Measurements from ENCODE around the gene SHPK. TPM values are rescaled to one million over a fixed set of nuclear protein-coding genes. Genes with fewer than 3 reads are reported as not detected.
"Not testable (repeated sequence)": the region's sequence is repeated elsewhere in the genome, so short reads cannot be mapped to it uniquely, and the experiment has no call there.

The SHPK gene
- total RNA-seq, 1 donor from 2014 or later: 6.8 TPM

DNA sequence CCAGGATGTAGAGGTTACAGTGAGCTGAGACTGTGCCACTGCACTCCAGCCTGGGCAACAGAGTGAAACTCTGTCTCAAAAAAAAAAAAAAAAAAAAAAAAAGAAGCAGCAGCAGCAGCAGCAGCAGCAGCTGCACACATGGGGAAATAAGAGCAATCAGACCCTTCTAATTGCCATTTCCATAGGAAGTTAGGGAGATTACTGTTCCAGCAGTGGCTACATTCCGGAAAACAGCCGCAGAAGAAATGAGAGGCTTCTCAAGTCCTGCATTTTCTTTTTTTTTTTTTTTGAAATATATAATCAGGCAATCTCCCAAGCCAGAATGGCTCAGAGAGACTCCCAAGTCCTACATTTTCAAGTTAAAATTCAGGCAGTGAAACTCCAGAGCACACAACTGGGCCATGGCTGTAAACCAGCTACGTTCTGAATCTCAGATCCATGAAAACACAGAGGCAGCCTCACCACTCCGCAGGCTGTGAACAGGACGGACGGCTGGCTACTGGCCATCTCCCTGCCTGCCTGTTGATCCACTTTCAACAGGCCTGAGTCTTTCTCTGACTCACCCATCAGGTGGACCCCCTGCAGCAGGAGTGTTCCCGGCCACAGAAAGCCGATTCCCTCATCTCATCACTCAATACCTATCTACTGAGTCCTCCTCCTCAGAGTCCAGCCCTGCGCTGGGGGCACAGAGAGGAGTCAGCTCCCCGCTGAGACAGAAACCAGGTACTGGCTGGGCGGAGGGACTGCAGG lies 41.8 kb downstream of the SHPK start:
- Histone ChIP-seq H3K36me3 (ENCODE audit: control insufficient read depth in 3 of 3, insufficient read depth in 3 of 3, low read length in 3 of 3) (peaks cover 18 to 23% (median 21%) of the 10 kb centered on the region in 3 donors), H3K27ac (ENCODE audit: low read depth, low read length) (no peak overlapping the region), H3K9ac (ENCODE audit: low read depth in 1 of 3, low read length in 3 of 3) (peak overlapping the region in 2 of 3 donors; percentile 21 to 33), H3K9me3 (ENCODE audit: control insufficient read depth in 3 of 3, low read length in 3 of 3) (no peaks in the 10 kb centered on the region), H3K4me1 (ENCODE audit: control insufficient read depth in 3 of 3, insufficient read depth in 3 of 3, low read length in 3 of 3) (peaks cover 0 to 11% (median 4%) of the 10 kb centered on the region in 3 donors), H3K27me3 (ENCODE audit: control insufficient read depth in 3 of 3, insufficient read depth in 3 of 3, low read length in 3 of 3) (no peaks in the 10 kb centered on the region), H3K4me3 (ENCODE audit: low read length in 3 of 3) (peak overlapping the region in 1 of 3 donors; percentile 9)

- H3K27ac ChIP-seq (ENCODE audit: low read depth, low read length): no peak overlapping the region
- H3K36me3 ChIP-seq (ENCODE audit: control insufficient read depth in 3 of 3, insufficient read depth in 3 of 3, low read length in 3 of 3): peaks cover 18 to 23% (median 21%) of the 10 kb centered on the region in 3 donors
- no peak overlapping the region for H3K9ac ChIP-seq (ENCODE audit: low read depth in 1 of 3, low read length in 3 of 3)
These were observed 42.7 kb downstream of the SHPK start for GRCh38 chr17:3593384-3593783.

GRCh38 chr17:3592216-3592860 lies 43.7 kb downstream of the SHPK start:
- H3K27me3 ChIP-seq (ENCODE audit: control insufficient read depth in 3 of 3, insufficient read depth in 3 of 3, low read length in 3 of 3): no peaks in the 10 kb centered on the region
- peaks cover 0 to 11% (median 4%) of the 10 kb centered on the region in 3 donors for H3K4me1 ChIP-seq (ENCODE audit: control insufficient read depth in 3 of 3, insufficient read depth in 3 of 3, low read length in 3 of 3)
- peaks cover 25 to 30% (median 26%) of the 10 kb centered on the region in 3 donors for H3K36me3 ChIP-seq (ENCODE audit: control insufficient read depth in 3 of 3, insufficient read depth in 3 of 3, low read length in 3 of 3)
- no peaks in the 10 kb centered on the region for H3K9me3 ChIP-seq (ENCODE audit: control insufficient read depth in 3 of 3, low read length in 3 of 3)
- H3K9ac ChIP-seq (ENCODE audit: low read depth in 1 of 3, low read length in 3 of 3): no peak overlapping the region
- H3K27ac ChIP-seq (ENCODE audit: low read depth, low read length): no peak overlapping the region
- no peak overlapping the region for H3K4me3 ChIP-seq (ENCODE audit: low read length in 3 of 3)

More at GRCh38 chr17:3593384-3593783, 42.7 kb downstream of the SHPK start:
- Histone ChIP-seq H3K4me3 (ENCODE audit: low read length in 3 of 3) (no peak overlapping the region), H3K27me3 (ENCODE audit: control insufficient read depth in 3 of 3, insufficient read depth in 3 of 3, low read length in 3 of 3) (no peaks in the 10 kb centered on the region), H3K9me3 (ENCODE audit: control insufficient read depth in 3 of 3, low read length in 3 of 3) (no peaks in the 10 kb centered on the region), H3K4me1 (ENCODE audit: control insufficient read depth in 3 of 3, insufficient read depth in 3 of 3, low read length in 3 of 3) (peaks cover 0 to 11% (median 4%) of the 10 kb centered on the region in 3 donors)

GRCh38 chr17:3590768-3591167 lies 45.3 kb downstream of the SHPK start:
- no peaks in the 10 kb centered on the region for H3K9me3 ChIP-seq (ENCODE audit: control insufficient read depth in 3 of 3, low read length in 3 of 3)
- H3K27ac ChIP-seq (ENCODE audit: low read depth, low read length): no peak overlapping the region
- H3K27me3 ChIP-seq (ENCODE audit: control insufficient read depth in 3 of 3, insufficient read depth in 3 of 3, low read length in 3 of 3): no peaks in the 10 kb centered on the region
- H3K9ac ChIP-seq (ENCODE audit: low read depth in 1 of 3, low read length in 3 of 3): no peak overlapping the region
- peaks cover 0 to 11% (median 4%) of the 10 kb centered on the region in 3 donors for H3K4me1 ChIP-seq (ENCODE audit: control insufficient read depth in 3 of 3, insufficient read depth in 3 of 3, low read length in 3 of 3)
- H3K36me3 ChIP-seq (ENCODE audit: control insufficient read depth in 3 of 3, insufficient read depth in 3 of 3, low read length in 3 of 3): peaks cover 36 to 42% (median 38%) of the 10 kb centered on the region in 3 donors
- no peak overlapping the region for H3K4me3 ChIP-seq (ENCODE audit: low read length in 3 of 3)

- H3K4me1 ChIP-seq (ENCODE audit: control insufficient read depth in 3 of 3, insufficient read depth in 3 of 3, low read length in 3 of 3): peaks cover 0 to 8% (median 4%) of the 10 kb centered on the region in 3 donors
- H3K9me3 ChIP-seq (ENCODE audit: control insufficient read depth in 3 of 3, low read length in 3 of 3): no peaks in the 10 kb centered on the region
- H3K36me3 ChIP-seq (ENCODE audit: control insufficient read depth in 3 of 3, insufficient read depth in 3 of 3, low read length in 3 of 3): peaks cover 41 to 46% (median 43%) of the 10 kb centered on the region in 3 donors
- no peaks in the 10 kb centered on the region for H3K27me3 ChIP-seq (ENCODE audit: control insufficient read depth in 3 of 3, insufficient read depth in 3 of 3, low read length in 3 of 3)
- H3K9ac ChIP-seq (ENCODE audit: low read depth in 1 of 3, low read length in 3 of 3): no peak overlapping the region
- H3K4me3 ChIP-seq (ENCODE audit: low read length in 3 of 3): no peak overlapping the region
- H3K27ac ChIP-seq (ENCODE audit: low read depth, low read length): no peak overlapping the region
These were observed 45.8 kb downstream of the SHPK start for GRCh38 chr17:3590231-3590630.

- Histone ChIP-seq H3K27ac (ENCODE audit: low read depth, low read length) (no peak overlapping the region), H3K36me3 (ENCODE audit: control insufficient read depth in 3 of 3, insufficient read depth in 3 of 3, low read length in 3 of 3) (peaks cover 41 to 46% (median 43%) of the 10 kb centered on the region in 3 donors), H3K9ac (ENCODE audit: low read depth in 1 of 3, low read length in 3 of 3) (no peak overlapping the region), H3K9me3 (ENCODE audit: control insufficient read depth in 3 of 3, low read length in 3 of 3) (no peaks in the 10 kb centered on the region), H3K4me3 (ENCODE audit: low read length in 3 of 3) (no peak overlapping the region), H3K4me1 (ENCODE audit: control insufficient read depth in 3 of 3, insufficient read depth in 3 of 3, low read length in 3 of 3) (peaks cover 0 to 5% (median 4%) of the 10 kb centered on the region in 3 donors), H3K27me3 (ENCODE audit: control insufficient read depth in 3 of 3, insufficient read depth in 3 of 3, low read length in 3 of 3) (no peaks in the 10 kb centered on the region)
These were observed 46.3 kb downstream of the SHPK start for GRCh38 chr17:3589784-3590183.

GRCh38 chr17:3585826-3586225 lies 50.2 kb downstream of the SHPK start:
- Histone ChIP-seq H3K9ac (ENCODE audit: low read depth in 1 of 3, low read length in 3 of 3) (no peak overlapping the region), H3K9me3 (ENCODE audit: control insufficient read depth in 3 of 3, low read length in 3 of 3) (no peaks in the 10 kb centered on the region), H3K4me1 (ENCODE audit: control insufficient read depth in 3 of 3, insufficient read depth in 3 of 3, low read length in 3 of 3) (no peaks in the 10 kb centered on the region), H3K4me3 (ENCODE audit: low read length in 3 of 3) (no peak overlapping the region), H3K36me3 (ENCODE audit: control insufficient read depth in 3 of 3, insufficient read depth in 3 of 3, low read length in 3 of 3) (peaks cover 42 to 48% (median 47%) of the 10 kb centered on the region in 3 donors), H3K27me3 (ENCODE audit: control insufficient read depth in 3 of 3, insufficient read depth in 3 of 3, low read length in 3 of 3) (no peaks in the 10 kb centered on the region), H3K27ac (ENCODE audit: low read depth, low read length) (no peak overlapping the region)

DNA sequence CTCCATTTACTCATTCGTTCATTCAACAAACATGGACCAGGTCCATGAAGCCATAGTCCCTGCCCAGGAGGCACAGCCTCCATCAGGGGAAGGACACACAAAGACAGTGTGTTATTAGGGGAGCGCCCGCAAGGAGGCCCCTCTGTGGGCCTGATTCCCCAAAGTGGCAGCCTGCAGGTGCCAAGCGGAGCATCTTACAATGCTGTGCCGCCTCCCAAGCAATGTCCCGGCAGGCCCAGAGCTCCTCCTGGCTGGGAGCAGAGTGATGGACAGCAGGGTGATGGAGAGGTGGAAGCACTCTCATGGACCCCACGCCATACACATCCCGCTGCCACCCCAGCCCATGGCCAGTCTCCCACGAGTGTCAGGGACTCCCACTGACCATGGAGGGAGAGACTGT lies 52.6 kb downstream of the SHPK start:
- Histone ChIP-seq H3K9ac (ENCODE audit: low read depth in 1 of 3, low read length in 3 of 3) (no peak overlapping the region), H3K36me3 (ENCODE audit: control insufficient read depth in 3 of 3, insufficient read depth in 3 of 3, low read length in 3 of 3) (peaks cover 38 to 41% (median 39%) of the 10 kb centered on the region in 3 donors), H3K4me3 (ENCODE audit: low read length in 3 of 3) (no peak overlapping the region), H3K27me3 (ENCODE audit: control insufficient read depth in 3 of 3, insufficient read depth in 3 of 3, low read length in 3 of 3) (no peaks in the 10 kb centered on the region), H3K9me3 (ENCODE audit: control insufficient read depth in 3 of 3, low read length in 3 of 3) (no peaks in the 10 kb centered on the region), H3K27ac (ENCODE audit: low read depth, low read length) (no peak overlapping the region), H3K4me1 (ENCODE audit: control insufficient read depth in 3 of 3, insufficient read depth in 3 of 3, low read length in 3 of 3) (no peaks in the 10 kb centered on the region)

DNA sequence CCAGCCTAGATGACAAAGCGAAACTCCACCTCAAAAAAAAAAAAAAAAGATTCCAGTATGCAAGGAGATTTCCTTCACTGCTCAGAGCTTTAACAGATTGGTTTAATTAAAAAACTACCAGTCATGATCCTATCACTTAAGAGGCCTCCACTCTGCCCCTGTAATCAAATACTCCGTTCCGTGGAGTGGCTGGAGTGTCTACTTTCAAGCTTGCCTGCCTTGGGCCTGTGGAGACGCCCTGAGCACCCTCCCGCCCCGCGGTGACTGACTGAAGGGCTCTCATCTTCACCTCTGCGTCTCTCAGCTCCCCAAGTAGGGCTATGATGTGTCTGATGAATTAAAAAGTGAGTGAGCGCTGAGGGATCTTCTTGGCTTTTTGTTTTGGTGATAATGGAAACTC lies 53.1 kb downstream of the SHPK start:
- H3K4me3 ChIP-seq (ENCODE audit: low read length in 3 of 3): no peak overlapping the region
- H3K27ac ChIP-seq (ENCODE audit: low read depth, low read length): no peak overlapping the region
- H3K27me3 ChIP-seq (ENCODE audit: control insufficient read depth in 3 of 3, insufficient read depth in 3 of 3, low read length in 3 of 3): no peaks in the 10 kb centered on the region
- H3K9me3 ChIP-seq (ENCODE audit: control insufficient read depth in 3 of 3, low read length in 3 of 3): no peaks in the 10 kb centered on the region
- no peaks in the 10 kb centered on the region for H3K4me1 ChIP-seq (ENCODE audit: control insufficient read depth in 3 of 3, insufficient read depth in 3 of 3, low read length in 3 of 3)
- H3K36me3 ChIP-seq (ENCODE audit: control insufficient read depth in 3 of 3, insufficient read depth in 3 of 3, low read length in 3 of 3): peaks cover 35 to 37% (median 36%) of the 10 kb centered on the region in 3 donors
- H3K9ac ChIP-seq (ENCODE audit: low read depth in 1 of 3, low read length in 3 of 3): no peak overlapping the region

- not testable (repeated sequence) for H3K27ac ChIP-seq (ENCODE audit: low read depth, low read length); H3K4me3 ChIP-seq (ENCODE audit: low read length in 3 of 3); H3K4me1 ChIP-seq (ENCODE audit: control insufficient read depth in 3 of 3, insufficient read depth in 3 of 3, low read length in 3 of 3); H3K9ac ChIP-seq (ENCODE audit: low read depth in 1 of 3, low read length in 3 of 3); H3K9me3 ChIP-seq (ENCODE audit: control insufficient read depth in 3 of 3, low read length in 3 of 3); H3K27me3 ChIP-seq (ENCODE audit: control insufficient read depth in 3 of 3, insufficient read depth in 3 of 3, low read length in 3 of 3)
- H3K36me3 ChIP-seq (ENCODE audit: control insufficient read depth in 3 of 3, insufficient read depth in 3 of 3, low read length in 3 of 3): peaks cover 14 to 30% (median 22%) of the 10 kb centered on the region in 3 donors
These were observed 57.4 kb downstream of the SHPK start for GRCh38 chr17:3578667-3579066.
